ENCODE results near the gene TRAF1. TPM values are rescaled to one million over a fixed set of nuclear protein-coding genes. Genes with fewer than 3 reads are reported as not detected.

Gene TRAF1
- total RNA-seq, 2 donors from 2014 or later = 1.5 to 3.1 TPM

- DNase-seq = no peak
- H3K4me1 ChIP-seq = no peaks in the 10 kb centered on the region
- intact Hi-C loops (cut with DNase I) = no loop called here
These were observed 15.2 kb downstream of the TRAF1 start for GRCh38 chr9:120911295-120911837.

GRCh38 chr9:120910643-120911042, 16.0 kb downstream of the TRAF1 start:
- Histone ChIP-seq H3K4me3 (no peak overlapping the region), H3K27ac (no peak overlapping the region), H3K9me3 (no peaks in the 10 kb centered on the region), H3K27me3 (no peaks in the 10 kb centered on the region), H3K36me3 (no peaks in the 10 kb centered on the region), H3K9ac (ENCODE audit: low read depth in 2 of 2, low read length in 2 of 2) (no peak overlapping the region), H3K4me1 (no peaks in the 10 kb centered on the region)
- intact Hi-C loops (cut with DNase I) = no loop called here
- TF ChIP-seq CTCF (IDR thresholded peaks at IDR 0.05) = no peak
- no peak for DNase-seq

More at GRCh38 chr9:120911295-120911837, 15.2 kb downstream of the TRAF1 start:
- Histone ChIP-seq H3K36me3 (no peaks in the 10 kb centered on the region), H3K27me3 (no peaks in the 10 kb centered on the region), H3K4me3 (no peak overlapping the region), H3K9ac (ENCODE audit: low read depth in 2 of 2, low read length in 2 of 2) (no peak overlapping the region), H3K27ac (no peak overlapping the region), H3K9me3 (no peaks in the 10 kb centered on the region)
- no peak for TF ChIP-seq CTCF (IDR thresholded peaks at IDR 0.05)

GRCh38 chr9:120909904-120910303, 16.7 kb downstream of the TRAF1 start:
- no peak for DNase-seq
- Histone ChIP-seq H3K4me3 (no peak overlapping the region), H3K9ac (ENCODE audit: low read depth in 2 of 2, low read length in 2 of 2) (no peak overlapping the region), H3K27ac (no peak overlapping the region), H3K4me1 (no peaks in the 10 kb centered on the region), H3K9me3 (no peaks in the 10 kb centered on the region), H3K36me3 (no peaks in the 10 kb centered on the region), H3K27me3 (no peaks in the 10 kb centered on the region)
- TF ChIP-seq CTCF (IDR thresholded peaks at IDR 0.05) = no peak
- intact Hi-C loops (cut with DNase I) = no loop called here

- Histone ChIP-seq H3K9ac (ENCODE audit: low read depth in 2 of 2, low read length in 2 of 2) (no peak overlapping the region), H3K4me1 (no peaks in the 10 kb centered on the region), H3K9me3 (no peaks in the 10 kb centered on the region), H3K4me3 (no peak overlapping the region), H3K36me3 (no peaks in the 10 kb centered on the region), H3K27me3 (no peaks in the 10 kb centered on the region), H3K27ac (no peak overlapping the region)
- DNase-seq = no peak
- intact Hi-C loops (cut with DNase I) = no loop called here
- TF ChIP-seq CTCF (IDR thresholded peaks at IDR 0.05) = no peak
These were observed 21.1 kb downstream of the TRAF1 start for GRCh38 chr9:120905315-120906164.

- H3K9me3 ChIP-seq = no peaks in the 10 kb centered on the region
- H3K27me3 ChIP-seq = no peaks in the 10 kb centered on the region
- H3K9ac ChIP-seq (ENCODE audit: low read depth in 2 of 2, low read length in 2 of 2) = no peak overlapping the region
- no peaks in the 10 kb centered on the region for H3K4me1 ChIP-seq
- H3K27ac ChIP-seq = no peak overlapping the region
- no peak for DNase-seq
- no peaks in the 10 kb centered on the region for H3K36me3 ChIP-seq
- no peak overlapping the region for H3K4me3 ChIP-seq
- TF ChIP-seq CTCF (IDR thresholded peaks at IDR 0.05) = no peak
- intact Hi-C loops (cut with DNase I) = no loop called here
These were observed 21.7 kb downstream of the TRAF1 start for GRCh38 chr9:120904978-120905301.

All from colonic mucosa (tissue), 4 donors.